Panc1 (cell line): ENCODE results near the gene FAM117B.

ENCODE experiments used
- CTCF ChIP-seq: fragments of 450-650 bp; IDR thresholded peaks from 2 replicates; pipeline ENCODE4 v1.5.1; 2017; ENCODE audit warnings: mild to moderate bottlenecking
- REST ChIP-seq, 2 experiments: IDR thresholded peaks; 2 replicates each; pipeline ENCODE4 v1.6.1; 2011 to 2012; ENCODE audit warnings: low read depth in 2 of 2, control low read depth in 1 of 2, low read length in 1 of 2, mild to moderate bottlenecking in 1 of 2, moderate library complexity in 1 of 2; ENCODE audit not compliant: insufficient read depth in 1 of 2

- TF ChIP-seq REST (IDR thresholded peaks at IDR 0.05; ENCODE audit: insufficient read depth in 1 of 2, low read depth in 2 of 2, low read length in 1 of 2): no peak
- TF ChIP-seq CTCF: no peak
These were observed 8.5 kb downstream of the FAM117B start for GRCh38 chr2:202643012-202643858.
